Activated naive CD8-positive, alpha-beta T cell (primary cell): ENCODE data around the gene LYPD4.

ENCODE experiments used
- H3K27ac Mint-ChIP-seq: one replicate; pipeline ENCODE4 v1.8.0; 2021; ENCODE audit warnings: mixed read lengths
- H3K27me3 Mint-ChIP-seq: one replicate; pipeline ENCODE4 v1.8.0; 2021; ENCODE audit warnings: mixed read lengths
- H3K36me3 Mint-ChIP-seq: one replicate; pipeline ENCODE4 v1.8.0; 2021; ENCODE audit warnings: mixed read lengths
- H3K4me1 Mint-ChIP-seq: one replicate; pipeline ENCODE4 v1.8.0; 2021; ENCODE audit warnings: low read depth, mixed read lengths
- H3K4me3 Mint-ChIP-seq: one replicate; pipeline ENCODE4 v1.8.0; 2021; ENCODE audit warnings: mild to moderate bottlenecking, mixed read lengths
- H3K9me3 Mint-ChIP-seq: one replicate; pipeline ENCODE4 v1.8.0; 2021; ENCODE audit warnings: low read depth, mixed read lengths

LYPD4 gene

DNA sequence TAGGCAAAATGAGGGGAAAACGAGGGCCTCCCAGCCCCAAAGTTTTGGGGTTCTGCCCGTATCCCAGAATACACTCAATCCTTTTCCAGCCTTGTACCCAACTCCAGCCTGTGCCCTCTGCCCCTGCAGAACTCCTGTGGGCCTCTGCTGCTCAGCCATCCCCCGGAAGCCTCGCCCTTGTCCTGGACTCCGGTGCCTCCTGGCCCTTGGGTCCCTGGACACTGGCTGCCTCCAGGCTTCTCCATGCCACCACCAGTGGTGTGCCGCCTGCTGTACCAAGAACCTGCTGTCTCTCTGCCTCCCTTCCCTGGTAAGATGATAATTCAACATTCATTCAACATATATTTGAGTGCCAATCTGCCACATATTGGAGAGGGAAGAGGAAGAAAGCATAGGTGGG lies 4.2 kb upstream of the LYPD4 start:
- Mint-ChIP-seq H3K27ac (no peak overlapping the region), H3K4me3 (no peak overlapping the region), H3K36me3 (no peaks in the 10 kb centered on the region), H3K27me3 (no peaks in the 10 kb centered on the region), H3K4me1 (no peaks in the 10 kb centered on the region), H3K9me3 (no peaks in the 10 kb centered on the region)

- no peaks in the 10 kb centered on the region for H3K4me1 Mint-ChIP-seq
These were observed 3.0 kb upstream of the LYPD4 start for GRCh38 chr19:41847351-41848105.

DNA sequence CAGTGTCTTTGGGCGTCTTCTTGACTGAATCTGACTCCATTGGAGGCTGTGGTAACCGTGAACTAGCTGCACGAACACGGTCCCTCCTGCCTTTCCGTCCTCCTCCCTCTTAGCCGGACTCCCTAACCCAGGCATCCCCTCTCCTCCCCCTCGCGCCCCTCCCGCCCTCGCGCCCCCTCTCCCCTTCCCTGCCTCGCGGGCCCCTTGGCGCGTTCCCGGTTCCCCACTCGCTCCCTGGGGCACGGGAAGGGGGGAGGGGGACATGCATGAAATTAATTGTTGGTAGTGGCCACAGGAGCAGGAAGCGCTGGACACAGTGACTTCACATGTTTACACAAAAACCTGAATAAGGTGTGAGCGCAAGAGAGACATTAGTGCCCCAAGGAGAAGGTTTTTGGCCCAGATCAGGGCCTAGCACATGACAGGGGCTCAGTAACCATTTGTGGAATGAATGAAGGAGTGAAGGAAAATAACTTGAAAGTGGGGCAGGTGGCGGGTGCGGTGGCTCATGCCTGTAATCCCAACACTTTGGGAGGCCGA lies 638 bp upstream of the LYPD4 start:
- no peaks in the 10 kb centered on the region for H3K9me3 Mint-ChIP-seq
- H3K4me1 Mint-ChIP-seq: no peaks in the 10 kb centered on the region
- no peaks in the 10 kb centered on the region for H3K27me3 Mint-ChIP-seq
- H3K36me3 Mint-ChIP-seq: no peaks in the 10 kb centered on the region
- H3K27ac Mint-ChIP-seq: no peak overlapping the region
- no peak overlapping the region for H3K4me3 Mint-ChIP-seq

More at GRCh38 chr19:41847351-41848105, 3.0 kb upstream of the LYPD4 start:
- Mint-ChIP-seq H3K27me3 (no peaks in the 10 kb centered on the region), H3K27ac (no peak overlapping the region), H3K36me3 (no peaks in the 10 kb centered on the region), H3K9me3 (no peaks in the 10 kb centered on the region), H3K4me3 (no peak overlapping the region)

DNA sequence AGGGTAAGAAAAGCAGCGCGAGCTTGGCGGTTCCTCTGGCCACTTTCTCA lies 343 bp upstream of the LYPD4 start, which contains the start of gene DMRTC2:
Gene DMRTC2, plus strand, starts transcription at position 42 of the 50 bp plus-strand sequence. CDS start 2,387 bp downstream, outside the sequence.
- Mint-ChIP-seq H3K27ac (no peak within 1 kb of the TSS), H3K9me3 (no peaks in the 10 kb centered on the region), H3K4me1 (no peaks in the 10 kb centered on the region)

GRCh38 chr19:41843371-41843770 lies 1.1 kb downstream of the LYPD4 start:
- no peaks in the 10 kb centered on the region for H3K9me3 Mint-ChIP-seq
- H3K36me3 Mint-ChIP-seq: no peaks in the 10 kb centered on the region
- H3K27me3 Mint-ChIP-seq: no peaks in the 10 kb centered on the region
- no peaks in the 10 kb centered on the region for H3K4me1 Mint-ChIP-seq
- H3K27ac Mint-ChIP-seq: no peak overlapping the region
- H3K4me3 Mint-ChIP-seq: no peak overlapping the region

More for the DNA sequence above, 343 bp upstream of the LYPD4 start, which contains the start of gene DMRTC2:
- Mint-ChIP-seq H3K36me3 (no peaks in the 10 kb centered on the region), H3K27me3 (no peaks in the 10 kb centered on the region), H3K4me3 (no peak within 1 kb of the TSS)

DNA sequence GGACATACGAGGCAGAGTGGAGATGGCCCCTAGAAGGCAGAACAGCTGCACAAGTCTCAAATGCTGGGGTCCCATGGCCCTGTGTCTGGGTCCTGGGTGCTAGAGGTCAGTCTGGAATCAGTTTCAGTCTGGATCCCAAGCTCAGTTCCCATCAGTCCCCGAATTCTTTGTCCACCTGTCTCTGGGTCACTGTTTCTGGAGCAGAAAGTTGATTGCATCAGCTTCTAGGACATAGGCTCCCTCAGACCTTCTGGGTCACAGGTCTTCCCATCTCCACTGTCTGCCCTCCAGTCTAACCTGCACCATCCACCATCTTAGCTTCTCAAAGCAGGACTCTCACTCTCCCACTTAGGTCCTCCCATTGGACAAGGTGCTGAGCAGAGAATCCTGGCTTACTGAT lies 5.3 kb downstream of the LYPD4 start:
- H3K9me3 Mint-ChIP-seq: no peaks in the 10 kb centered on the region
- peaks cover 1% of the 10 kb centered on the region for H3K4me1 Mint-ChIP-seq
- H3K27me3 Mint-ChIP-seq: peaks cover 8% of the 10 kb centered on the region
- H3K36me3 Mint-ChIP-seq: no peaks in the 10 kb centered on the region
- no peak overlapping the region for H3K4me3 Mint-ChIP-seq
- H3K27ac Mint-ChIP-seq: no peak overlapping the region

DNA sequence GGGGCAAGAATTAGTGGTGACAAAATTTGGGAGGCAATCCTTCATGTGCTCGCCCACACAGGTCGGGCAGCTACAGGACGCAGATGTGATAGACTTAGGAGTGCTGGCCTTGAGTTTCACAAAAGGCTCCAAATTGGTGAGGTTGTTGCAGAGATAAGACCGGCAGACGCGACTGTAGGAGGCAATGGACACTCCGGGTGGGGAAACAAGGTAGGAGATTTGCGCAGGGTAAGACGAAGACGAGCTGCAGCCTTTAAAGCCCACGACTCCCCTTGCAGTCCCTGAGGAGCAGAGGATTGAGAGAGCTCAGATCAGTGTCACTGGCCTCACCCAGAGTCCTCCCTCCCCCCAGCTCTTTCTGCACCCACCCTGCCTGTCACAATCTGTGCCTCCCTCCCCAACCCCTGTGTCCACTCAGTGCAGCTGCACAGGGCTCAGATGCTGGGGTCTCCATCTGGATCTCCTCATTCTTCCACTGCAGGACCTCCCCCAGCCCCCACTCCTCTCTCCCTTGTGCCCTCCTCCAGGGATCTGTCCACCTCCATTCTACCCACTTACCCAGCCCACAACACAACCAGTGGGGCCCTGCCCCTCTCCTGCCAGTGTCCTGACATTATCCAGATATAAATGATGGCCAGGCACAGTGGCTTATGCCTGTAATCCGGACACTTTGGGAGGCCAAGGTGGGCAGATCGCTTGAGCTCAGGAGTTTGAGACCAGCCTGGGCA lies 6.3 kb downstream of the LYPD4 start:
- peaks cover 1% of the 10 kb centered on the region for H3K4me1 Mint-ChIP-seq
- H3K27me3 Mint-ChIP-seq: peaks cover 8% of the 10 kb centered on the region
- no peaks in the 10 kb centered on the region for H3K36me3 Mint-ChIP-seq
- no peak overlapping the region for H3K4me3 Mint-ChIP-seq
- H3K27ac Mint-ChIP-seq: no peak overlapping the region
- no peaks in the 10 kb centered on the region for H3K9me3 Mint-ChIP-seq

DNA sequence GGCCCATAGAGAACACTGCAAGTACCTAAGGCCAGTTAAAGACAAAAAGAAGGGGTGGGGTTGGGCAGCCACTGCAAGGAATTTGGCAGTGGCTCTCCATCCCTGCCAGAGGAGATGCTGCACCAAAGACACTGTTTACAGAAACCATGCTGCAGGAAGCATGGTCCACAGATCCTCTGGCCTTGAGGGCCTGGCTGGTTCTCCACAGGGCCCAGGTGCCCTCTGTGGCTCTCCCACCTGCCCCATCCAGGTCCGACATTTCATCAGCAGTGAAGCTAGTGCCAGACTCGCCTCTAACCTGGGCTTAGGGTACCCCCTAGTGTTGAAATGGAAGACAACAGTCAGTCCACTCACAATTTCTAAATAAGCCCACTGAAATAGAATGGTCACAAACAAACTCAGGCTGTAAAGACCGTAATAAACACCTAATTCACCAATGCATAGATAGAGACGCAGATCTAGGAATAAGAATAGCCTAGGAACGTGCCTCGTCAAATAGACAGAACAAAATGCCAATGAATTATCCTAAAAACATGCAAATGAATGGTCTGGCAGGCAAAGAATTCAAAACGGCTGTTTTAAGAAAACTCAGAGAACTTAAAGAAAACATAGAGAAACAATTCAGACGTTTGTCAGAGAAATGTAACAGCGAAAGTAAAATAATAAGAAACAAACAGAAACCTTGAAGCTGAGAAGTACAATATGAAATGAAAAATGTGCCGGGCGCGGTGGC lies 23.3 kb downstream of the LYPD4 start:
- Mint-ChIP-seq H3K36me3 (no peaks in the 10 kb centered on the region), H3K27ac (no peak overlapping the region), H3K9me3 (no peaks in the 10 kb centered on the region), H3K27me3 (peaks cover 10% of the 10 kb centered on the region), H3K4me1 (peaks cover 2% of the 10 kb centered on the region), H3K4me3 (no peak overlapping the region)

- H3K36me3 Mint-ChIP-seq: no peaks in the 10 kb centered on the region
- no peak overlapping the region for H3K4me3 Mint-ChIP-seq
- peaks cover 13% of the 10 kb centered on the region for H3K4me1 Mint-ChIP-seq
- H3K27ac Mint-ChIP-seq: no peak overlapping the region
- H3K9me3 Mint-ChIP-seq: no peaks in the 10 kb centered on the region
- peaks cover 6% of the 10 kb centered on the region for H3K27me3 Mint-ChIP-seq
These were observed 27.7 kb downstream of the LYPD4 start for GRCh38 chr19:41816761-41817160.

DNA sequence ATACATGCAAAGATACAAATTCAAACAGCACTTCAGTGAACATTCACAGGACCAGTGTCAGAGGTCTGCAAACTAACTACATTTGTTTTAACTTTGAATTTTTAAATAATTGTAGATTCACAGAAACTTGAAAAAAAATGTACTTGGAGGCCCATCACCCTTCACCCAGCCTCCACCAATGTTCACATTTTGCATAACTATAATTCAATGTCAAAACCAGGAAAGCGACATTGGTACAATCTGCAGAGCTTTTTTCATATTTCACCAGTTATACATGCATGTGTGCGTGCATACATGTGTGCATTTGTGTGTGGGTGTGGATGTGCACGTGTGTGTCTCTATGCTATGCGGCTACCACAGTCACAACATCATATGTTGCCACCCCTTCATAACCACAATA lies 29.2 kb downstream of the LYPD4 start:
- Mint-ChIP-seq H3K27me3 (peaks cover 2% of the 10 kb centered on the region), H3K4me1 (peaks cover 11% of the 10 kb centered on the region), H3K9me3 (no peaks in the 10 kb centered on the region), H3K4me3 (no peak overlapping the region), H3K36me3 (no peaks in the 10 kb centered on the region), H3K27ac (no peak overlapping the region)

GRCh38 chr19:41813911-41814310 lies 30.6 kb downstream of the LYPD4 start:
- no peak overlapping the region for H3K4me3 Mint-ChIP-seq
- peaks cover 11% of the 10 kb centered on the region for H3K4me1 Mint-ChIP-seq
- no peaks in the 10 kb centered on the region for H3K36me3 Mint-ChIP-seq
- H3K9me3 Mint-ChIP-seq: no peaks in the 10 kb centered on the region
- H3K27ac Mint-ChIP-seq: no peak overlapping the region
- H3K27me3 Mint-ChIP-seq: peaks cover 4% of the 10 kb centered on the region

GRCh38 chr19:41811981-41812380 lies 32.5 kb downstream of the LYPD4 start:
- Mint-ChIP-seq H3K27me3 (peaks cover 12% of the 10 kb centered on the region), H3K4me3 (no peak overlapping the region), H3K27ac (no peak overlapping the region), H3K36me3 (no peaks in the 10 kb centered on the region), H3K9me3 (no peaks in the 10 kb centered on the region), H3K4me1 (peaks cover 11% of the 10 kb centered on the region)

DNA sequence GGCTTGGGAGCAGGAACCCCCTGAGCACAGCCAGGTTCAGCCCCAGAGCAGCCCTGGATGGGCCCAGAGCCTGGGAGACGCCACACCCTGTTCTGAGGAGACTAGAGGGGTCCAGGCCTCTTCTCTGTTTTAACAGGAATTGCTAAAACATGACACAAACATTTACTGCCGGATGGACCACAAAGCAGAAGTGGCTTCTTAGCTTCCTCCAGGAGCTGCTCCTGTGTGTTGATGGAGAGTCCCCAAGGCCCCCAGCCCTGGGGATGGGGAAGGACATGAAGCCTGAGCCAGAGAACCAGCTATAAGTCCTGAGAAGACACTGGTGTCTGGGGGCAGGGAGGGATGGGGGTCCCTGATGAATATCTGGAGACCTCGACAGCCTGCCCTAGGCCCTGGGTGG lies 33.4 kb downstream of the LYPD4 start:
- H3K27me3 Mint-ChIP-seq: peaks cover 12% of the 10 kb centered on the region
- H3K27ac Mint-ChIP-seq: no peak overlapping the region
- H3K4me3 Mint-ChIP-seq: no peak overlapping the region
- no peaks in the 10 kb centered on the region for H3K9me3 Mint-ChIP-seq
- peaks cover 11% of the 10 kb centered on the region for H3K4me1 Mint-ChIP-seq
- no peaks in the 10 kb centered on the region for H3K36me3 Mint-ChIP-seq

DNA sequence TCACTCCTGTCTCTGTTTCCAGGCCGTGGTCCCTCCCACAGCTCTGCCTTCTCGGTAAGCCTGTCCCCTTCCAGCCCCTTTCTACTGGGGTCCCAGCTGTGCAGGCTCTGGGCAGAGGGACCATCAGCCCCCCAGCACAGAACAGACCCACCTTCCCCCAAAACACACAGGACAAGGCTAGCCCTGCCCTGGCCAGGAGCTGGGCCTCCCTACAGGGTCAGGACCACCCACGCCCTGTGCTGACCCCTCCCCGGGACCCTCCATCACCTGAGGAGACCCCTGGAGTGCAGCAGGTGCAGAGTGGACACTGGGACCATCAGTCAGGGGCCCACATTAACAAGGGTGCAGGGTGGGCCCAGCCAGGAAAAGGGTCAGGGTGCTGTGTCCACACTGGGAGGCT lies 34.2 kb downstream of the LYPD4 start:
- Mint-ChIP-seq H3K4me1 (peaks cover 8% of the 10 kb centered on the region), H3K9me3 (no peaks in the 10 kb centered on the region), H3K36me3 (no peaks in the 10 kb centered on the region), H3K4me3 (no peak overlapping the region), H3K27me3 (peaks cover 16% of the 10 kb centered on the region), H3K27ac (no peak overlapping the region)
